Subcutaneous adipose tissue (tissue), 4 donors: Measurements from ENCODE around the gene SPRR4. TPM values are rescaled to one million over a fixed set of nuclear protein-coding genes. Genes with fewer than 3 reads are reported as not detected.

Experiments used
- small RNA-seq: library from RNA; depleted of rRNA; stranded (forward); fragments of <200 nt; gene quantifications from one replicate; pipeline ENCODE3, GENCODE V24; 2016
- total RNA-seq, 4 donors: library from RNA; depleted of rRNA; stranded (reverse); fragments of >200 nt; gene quantifications; one replicate each; pipeline ENCODE4 v1.1.0, GENCODE V29; 2016
- TF ChIP-seq, protein P1 (sequence below): fragments of 450-650 bp; IDR thresholded peaks from one replicate; pipeline ENCODE4 v1.5.1; 2016; ENCODE audit warnings: low read depth, mild to moderate bottlenecking, control low read depth, antibody characterized with exemption, moderate library complexity

SPRR4 gene
- total RNA-seq, 4 donors from 2014 or later, result not detected

DNA sequence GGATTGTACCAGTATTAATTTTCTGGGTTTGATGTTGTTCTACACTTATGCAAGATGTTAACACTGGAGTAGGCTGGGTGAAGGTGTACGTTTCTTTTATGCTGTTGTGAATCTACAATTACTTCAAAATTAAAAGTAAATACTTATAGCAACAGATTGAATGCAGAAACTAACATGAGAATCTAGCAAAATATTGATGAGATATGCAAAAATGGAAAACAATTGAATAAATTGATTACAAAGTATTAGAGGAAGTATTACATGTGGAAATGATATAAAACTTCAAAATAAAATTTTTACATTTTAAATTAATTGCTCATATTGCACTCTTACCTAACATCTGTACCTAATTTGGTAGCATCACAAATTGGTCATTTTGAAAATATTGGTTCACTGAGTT, 25.4 kb downstream of the SPRR4 start:
- TF ChIP-seq, protein P1, sequence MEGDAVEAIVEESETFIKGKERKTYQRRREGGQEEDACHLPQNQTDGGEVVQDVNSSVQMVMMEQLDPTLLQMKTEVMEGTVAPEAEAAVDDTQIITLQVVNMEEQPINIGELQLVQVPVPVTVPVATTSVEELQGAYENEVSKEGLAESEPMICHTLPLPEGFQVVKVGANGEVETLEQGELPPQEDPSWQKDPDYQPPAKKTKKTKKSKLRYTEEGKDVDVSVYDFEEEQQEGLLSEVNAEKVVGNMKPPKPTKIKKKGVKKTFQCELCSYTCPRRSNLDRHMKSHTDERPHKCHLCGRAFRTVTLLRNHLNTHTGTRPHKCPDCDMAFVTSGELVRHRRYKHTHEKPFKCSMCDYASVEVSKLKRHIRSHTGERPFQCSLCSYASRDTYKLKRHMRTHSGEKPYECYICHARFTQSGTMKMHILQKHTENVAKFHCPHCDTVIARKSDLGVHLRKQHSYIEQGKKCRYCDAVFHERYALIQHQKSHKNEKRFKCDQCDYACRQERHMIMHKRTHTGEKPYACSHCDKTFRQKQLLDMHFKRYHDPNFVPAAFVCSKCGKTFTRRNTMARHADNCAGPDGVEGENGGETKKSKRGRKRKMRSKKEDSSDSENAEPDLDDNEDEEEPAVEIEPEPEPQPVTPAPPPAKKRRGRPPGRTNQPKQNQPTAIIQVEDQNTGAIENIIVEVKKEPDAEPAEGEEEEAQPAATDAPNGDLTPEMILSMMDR, result no peak

DNA sequence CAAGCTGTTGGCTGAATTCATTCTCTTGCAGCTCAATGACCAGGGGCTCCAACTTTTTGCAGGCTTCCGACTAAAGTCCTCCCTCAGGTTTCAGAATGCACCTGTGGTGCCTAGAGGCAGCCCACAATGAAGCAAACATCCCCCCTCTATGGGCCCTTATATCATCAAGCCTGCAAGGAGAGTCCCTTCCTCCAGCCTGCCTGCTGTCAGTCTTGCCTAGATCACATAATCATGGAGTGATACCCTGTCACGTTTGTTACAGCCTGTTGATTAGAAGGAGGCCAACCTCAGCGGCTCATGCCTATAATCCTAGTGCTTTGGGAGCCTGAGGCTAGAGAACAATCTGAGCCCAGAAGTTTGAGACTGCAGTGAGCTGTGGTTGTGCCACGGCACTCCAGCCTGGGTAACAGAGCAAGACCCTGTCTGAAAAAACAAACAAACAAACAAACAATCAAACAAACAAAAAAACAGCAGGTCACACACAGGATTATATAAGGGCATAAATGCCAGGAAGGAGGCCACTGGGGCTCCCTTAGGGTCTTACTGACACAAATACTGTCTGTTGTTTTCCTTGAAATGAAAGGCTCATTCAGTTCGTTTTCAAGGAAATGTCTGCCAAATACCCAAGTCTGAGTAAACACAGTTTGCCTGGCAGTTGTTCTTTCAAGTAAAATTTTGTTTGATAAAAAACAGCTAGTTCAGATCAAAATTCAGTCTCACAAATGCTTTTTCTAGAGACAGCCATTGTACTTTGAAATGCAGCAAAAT, 26.4 kb downstream of the SPRR4 start:
- TF ChIP-seq, protein P1, result no peak

DNA sequence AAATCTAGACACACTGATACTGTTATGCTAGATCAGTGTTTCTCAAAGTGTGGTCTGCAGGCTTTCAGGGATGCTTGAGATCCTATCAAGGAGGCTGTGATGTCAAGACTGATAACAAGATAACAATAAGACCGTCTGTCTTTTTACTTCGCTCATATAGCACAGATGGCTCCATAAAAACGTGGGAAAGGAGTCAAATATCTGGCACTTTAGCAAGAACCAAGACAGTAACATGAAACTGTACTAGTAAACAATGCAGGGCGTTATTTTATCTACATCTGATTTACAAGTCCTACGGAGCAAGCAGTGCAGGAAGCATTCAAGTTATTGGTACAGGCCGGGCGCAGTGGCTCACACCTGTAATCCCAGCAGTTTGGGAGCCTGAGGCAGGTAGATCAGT, 27.5 kb downstream of the SPRR4 start:
- TF ChIP-seq, protein P1, result no peak

- TF ChIP-seq, protein P1, result no peak
Measured at GRCh38 chr1:152998476-152998875, 28.0 kb downstream of the SPRR4 start.

- TF ChIP-seq, protein P1, result no peak
Measured at GRCh38 chr1:152999818-153000217, 29.4 kb downstream of the SPRR4 start.

DNA sequence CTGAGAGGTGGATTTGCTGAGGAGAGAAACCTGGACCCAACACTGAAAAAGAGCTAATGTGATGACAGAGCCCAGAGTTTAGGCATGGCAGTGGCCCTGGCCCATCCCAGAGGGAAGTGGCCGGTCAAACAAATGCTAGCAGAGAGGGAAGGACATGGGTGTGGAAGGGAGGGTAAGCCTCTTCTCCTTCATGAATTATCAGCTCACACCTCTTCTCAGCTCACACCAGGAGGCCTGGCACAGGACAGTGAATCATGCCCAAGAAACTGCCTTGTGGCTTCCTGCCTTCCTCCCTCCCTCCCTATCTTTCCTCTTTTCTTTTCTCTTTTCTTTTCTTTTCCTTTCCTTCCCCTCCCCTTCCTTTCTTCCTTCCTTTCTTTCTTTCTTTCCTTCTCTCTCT, 29.8 kb downstream of the SPRR4 start:
- TF ChIP-seq, protein P1, result no peak

DNA sequence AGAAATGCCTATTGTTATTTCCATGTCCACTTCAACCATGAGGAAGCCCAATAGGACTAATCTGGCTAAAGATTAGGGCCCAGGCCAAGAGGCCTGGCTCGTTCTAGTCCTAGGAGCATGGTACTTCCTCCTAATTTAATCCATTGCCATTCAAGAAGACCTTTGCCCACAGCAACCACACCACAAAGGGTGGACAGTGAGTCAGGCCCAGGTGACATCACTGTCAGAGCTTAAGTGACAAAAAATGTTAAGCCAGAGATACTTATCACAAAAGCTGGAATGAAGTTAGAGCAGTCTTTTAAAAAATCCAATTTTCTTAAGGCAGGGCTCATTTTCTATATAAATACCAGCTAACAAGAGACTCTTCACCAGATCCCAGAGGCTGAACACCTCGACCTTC, 30.9 kb downstream of the SPRR4 start, which contains the start of gene SPRR3:
Gene SPRR3, plus strand, starts transcription at position 368 of the 400 bp plus-strand sequence. CDS start 1,272 bp downstream, outside the sequence.
- TF ChIP-seq, protein P1, result no peak

Small RNAs within 50 kb of the gene (small RNA-seq; reads per million reads assigned to genes)
- gene RF00322, result not detected
- gene SPRR1A, result not detected

Other genes with a start within 250 kb of the SPRR4 start
- not detected for gene KPRP, start 212.6 kb upstream of the SPRR4 start, total RNA-seq
- gene LCE1F, start 195.5 kb upstream of the SPRR4 start, total RNA-seq, result not detected
- not detected for gene LCE1E, start 184.4 kb upstream of the SPRR4 start, total RNA-seq
- gene LCE1D, start 173.9 kb upstream of the SPRR4 start, total RNA-seq, result not detected
- gene LCE1C, start 164.0 kb upstream of the SPRR4 start, total RNA-seq, result not detected
- gene LCE1B, start 158.7 kb upstream of the SPRR4 start, total RNA-seq, result not detected
- gene LCE1A, start 143.2 kb upstream of the SPRR4 start, total RNA-seq, result not detected
- gene LCE6A, start 127.8 kb upstream of the SPRR4 start, total RNA-seq, result not detected
- gene LCE7A, start 110.7 kb upstream of the SPRR4 start, total RNA-seq, result not detected
- gene SMCP, start 92.3 kb upstream of the SPRR4 start, total RNA-seq, result not detected
- gene IVL, start 62.1 kb upstream of the SPRR4 start, total RNA-seq, result not detected
- gene SPRR5, start 23.4 kb upstream of the SPRR4 start, total RNA-seq, result not detected
- not detected for gene SPRR1A, start 13.4 kb downstream of the SPRR4 start, total RNA-seq
- gene SPRR3, start 31.1 kb downstream of the SPRR4 start, total RNA-seq, result not detected
- not detected for gene SPRR1B, start 60.6 kb downstream of the SPRR4 start, total RNA-seq
- not detected for gene SPRR2D, start 70.5 kb downstream of the SPRR4 start, total RNA-seq
- gene SPRR2A, start 86.9 kb downstream of the SPRR4 start, total RNA-seq, result not detected
- not detected for gene SPRR2B, start 101.0 kb downstream of the SPRR4 start, total RNA-seq
- not detected for gene SPRR2E, start 123.9 kb downstream of the SPRR4 start, total RNA-seq
- not detected for gene SPRR2F, start 142.9 kb downstream of the SPRR4 start, total RNA-seq
- gene SPRR2G, start 180.2 kb downstream of the SPRR4 start, total RNA-seq, result not detected
- not detected for gene LELP1, start 232.8 kb downstream of the SPRR4 start, total RNA-seq
- gene PRR9, start 246.9 kb downstream of the SPRR4 start, total RNA-seq, result not detected